ENCODE measurements around the gene GARIN5B. TPM values are rescaled to one million over a fixed set of nuclear protein-coding genes. Genes with fewer than 3 reads are reported as not detected.

The GARIN5B gene
- total and polyA plus RNA-seq, 2 of the 8 experiments (the other 6 are each of a cell fraction or from before 2014, with no cell fraction given): 0.03 TPM; not detected in 1

- Histone ChIP-seq H3K79me2 (ENCODE audit: control insufficient read depth in 1 of 2, insufficient read depth in 2 of 2, low read length in 2 of 2) (peaks cover 0 to 5% of the 10 kb centered on the region in 2 experiments; a peak in 1 of 4 replicates), H2BK15ac (ENCODE audit: low read length) (no peak overlapping the region), H3K9me3 (ENCODE audit: insufficient read depth in 2 of 2, low read depth in 1 of 2, low read length in 1 of 2) (no peaks in the 10 kb centered on the region), H2BK20ac (ENCODE audit: low read length) (no peak overlapping the region), H3K23ac (ENCODE audit: insufficient read length) (no peak overlapping the region), H3K27ac (ENCODE audit: low read depth, low read length) (no peak overlapping the region), H3K14ac (ENCODE audit: insufficient read length) (no peak overlapping the region), H4K8ac (ENCODE audit: extremely low read depth, insufficient read depth, low read length) (no peak overlapping the region), H3K18ac (ENCODE audit: extremely low read depth, low read length) (no peak overlapping the region), H3K27me3 (replicated peaks in 1 of 4; ENCODE audit: control insufficient read depth in 3 of 4, extremely low read depth in 1 of 4, insufficient read depth in 3 of 4, low read length in 3 of 4) (no peaks in the 10 kb centered on the region), H3K9ac (replicated peaks in 1 of 4; ENCODE audit: extremely low read depth in 1 of 4, low read depth in 3 of 4, low read length in 3 of 4) (no peak overlapping the region), H3K23me2 (ENCODE audit: low read depth, low read length) (no peaks in the 10 kb centered on the region), H3K56ac (replicated peaks; ENCODE audit: insufficient read length, low read depth, low read length) (no peak overlapping the region), H4K20me1 (replicated peaks in 1 of 2; ENCODE audit: control insufficient read depth in 1 of 2, insufficient read depth in 2 of 2, low read length in 2 of 2) (peaks cover 10 to 25% of the 10 kb centered on the region in 2 experiments), H2AK5ac (ENCODE audit: low read depth, low read length) (no peak overlapping the region), H2AFZ (ENCODE audit: low read length) (no peak overlapping the region), H2BK5ac (ENCODE audit: low read depth, low read length) (no peak overlapping the region), H3K4me2 (ENCODE audit: insufficient read depth in 1 of 2, low read depth in 2 of 2, low read length in 2 of 2) (peak overlapping the region; percentile 36 to 38), H3K4me1 (replicated peaks in 1 of 4; ENCODE audit: control insufficient read depth in 3 of 4, insufficient read depth in 4 of 4, low read length in 3 of 4) (peaks cover 0 to 32% (median 23%) of the 10 kb centered on the region in 4 experiments; a peak in 6 of 7 replicates), H3K79me1 (ENCODE audit: low read depth, low read length) (peaks cover 14% of the 10 kb centered on the region), H4K5ac (ENCODE audit: insufficient read length, low read depth, low read length) (no peak overlapping the region), H3K36me3 (ENCODE audit: control insufficient read depth in 2 of 4, insufficient read depth in 4 of 4, low read length in 3 of 4) (peaks cover 11 to 20% (median 15%) of the 10 kb centered on the region in 4 experiments; a peak in 7 of 8 replicates), H4K91ac (replicated peaks; ENCODE audit: insufficient read length, low read length) (no peak overlapping the region), H2BK120ac (replicated peaks; ENCODE audit: low read depth, low read length) (peak overlapping the region; percentile 10), H3K4me3 (ENCODE audit: extremely low read depth in 1 of 4, insufficient read depth in 2 of 4, low read depth in 3 of 4, low read length in 4 of 4) (peak overlapping the region in 1 of 4 experiments; percentile 14; a peak in 2 of 8 replicates), H3K4ac (replicated peaks; ENCODE audit: insufficient read length, low read depth, low read length) (no peak overlapping the region), H2BK12ac (ENCODE audit: low read depth, low read length) (no peak overlapping the region)
- 0 out of 2 replicates have a peak, but pooled peaks have one; percentile 20 for TF ChIP-seq E2F6 (IDR thresholded peaks at IDR 0.05)
- 0 out of 2 replicates have a peak, but pooled peaks have one; percentile 8 for TF ChIP-seq TAF1 (IDR thresholded peaks at IDR 0.05; ENCODE audit: low read depth, low read length)
- TF ChIP-seq ATF3 (IDR thresholded peaks at IDR 0.05; ENCODE audit: insufficient read depth, low read depth, low read length): no peak
- 0 out of 2 replicates have a peak, but pooled peaks have one; percentile 36 for TF ChIP-seq POLR2AphosphoS5 (IDR thresholded peaks at IDR 0.05; ENCODE audit: low read depth, low read length)
- POLR2A ChIA-PET (ENCODE audit: partially characterized antibody): interaction anchor here (0.5 to 26.7 kb wide), 15 partner anchors 10 to 1507 kb away, joined by 3 to 874 read pairs (median 3); partner anchors contain the start of genes GARIN5B, IL11, KMT5C and TMEM190
- FAIRE-seq (no peak), DNase-seq (ENCODE audit: low read depth in 1 of 2, low spot score in 2 of 2) (no peak)
- WGBS, 2 experiments (ENCODE audit: extremely low coverage in 1 of 2, insufficient coverage in 1 of 2, insufficient read length in 1 of 2, insufficient replicate concordance in 2 of 2, low coverage in 1 of 2, low lambda C conversion rate in 2 of 2, missing lambda C conversion rate in 1 of 2): 28% methylated on average over 15 of the region's 18 CpGs; no CpG with 5 or more reads in 1 of the 2 experiments
- CTCF ChIA-PET (ENCODE audit: partially characterized antibody): interaction anchor here (0.9 to 2.5 kb wide), 7 partner anchors 9 to 240 kb away, joined by 3 to 6 read pairs (median 4); partner anchors contain the start of gene TMEM238
These were observed 30.0 kb upstream of the GARIN5B start for GRCh38 chr19:55392820-55393761.

Data from H1 (cell line).